ENCODE measurements around the gene SYTL3. TPM values are rescaled to one million over a fixed set of nuclear protein-coding genes. Genes with fewer than 3 reads are reported as not detected.

Gene SYTL3
- total and polyA plus RNA-seq, 2 donors (not counting 1 experiment from before 2014, with no cell fraction given), result 1.1 to 5.4 TPM

GRCh38 chr6:158797331-158798310 lies 147.8 kb downstream of the SYTL3 start:
- intact Hi-C loops (cut with micrococcal nuclease), result loop anchor here (1.0 to 5.0 kb wide), 3 partner anchors 8 to 80 kb away; no protein-coding TSS in a partner anchor

More at GRCh38 chr6:158797331-158798310, 147.8 kb downstream of the SYTL3 start:
- Mint-ChIP-seq H3K27ac (peak overlapping the region; percentile 71), H3K4me3 (peak overlapping the region; percentile 67), H3K27me3 (no peaks in the 10 kb centered on the region), H3K9me3 (ENCODE audit: insufficient read depth) (no peaks in the 10 kb centered on the region), H3K4me1 (peaks cover 93% of the 10 kb centered on the region)
- Histone ChIP-seq H3K4me3 (ENCODE audit: control extremely low read depth in 1 of 5, extremely low read depth in 1 of 5, insufficient read depth in 1 of 5, low read depth in 2 of 5, low read length in 4 of 5) (no peak overlapping the region), H3K4me2 (replicated peaks; ENCODE audit: low read depth, low read length, poor library complexity, severe bottlenecking) (peak overlapping the region; percentile 50), H3K27me3 (replicated peaks in 1 of 4; ENCODE audit: control extremely low read depth in 1 of 4, control insufficient read depth in 3 of 4, insufficient read depth in 4 of 4, low read length in 3 of 4) (no peaks in the 10 kb centered on the region), H3K36me3 (replicated peaks in 1 of 2; ENCODE audit: control extremely low read depth in 1 of 2, control insufficient read depth in 1 of 2, extremely low read depth in 1 of 2, insufficient read depth in 2 of 2, low read length in 1 of 2) (peaks cover 8 to 50% of the 10 kb centered on the region in 2 experiments), H3K9ac (ENCODE audit: low read length) (no peak overlapping the region), H3K4me1 (ENCODE audit: control insufficient read depth in 2 of 2, insufficient read depth in 2 of 2, low read length in 2 of 2) (peaks cover 97% of the 10 kb centered on the region in 2 donors), H2AFZ (ENCODE audit: insufficient read depth, low read depth, low read length, poor library complexity, severe bottlenecking) (no peak overlapping the region), H3K27ac (ENCODE audit: low read length in 2 of 2) (peak overlapping the region; percentile 26 to 56), H3K79me2 (ENCODE audit: control insufficient read depth, insufficient read depth, low read length) (peaks cover 100% of the 10 kb centered on the region), H4K20me1 (ENCODE audit: control insufficient read depth, insufficient read depth, low read length, poor library complexity, severe bottlenecking) (peaks cover 95% of the 10 kb centered on the region), H3K9me3 (ENCODE audit: control extremely low read depth in 1 of 3, control insufficient read depth in 2 of 3, insufficient read depth in 1 of 3, low read length in 2 of 3) (peaks cover 0 to 5% (median 0%) of the 10 kb centered on the region in 3 donors)
- ChIA-PET CTCF (interaction anchor here (0.6 to 8.1 kb wide), 7 partner anchors 10 to 175 kb away, joined by 3 to 79 read pairs (median 5); no protein-coding TSS in a partner anchor), POLR2A (interaction anchor here (0.6 to 0.9 kb wide), 7 partner anchors 8 to 164 kb away, joined by 3 to 14 read pairs (median 5); no protein-coding TSS in a partner anchor)
- WGBS (ENCODE audit: insufficient coverage), result no CpG with 5 or more reads among the region's 3 CpGs
- DNase-seq, result no peak
- TF ChIP-seq EZH2 (IDR thresholded peaks at IDR 0.05; ENCODE audit: borderline replicate concordance, insufficient read depth, low read depth, low read length, poor library complexity, severe bottlenecking), result no peak
- TF ChIP-seq CTCF (IDR thresholded peaks at IDR 0.05), result no peak
- no peak for ATAC-seq (ENCODE audit: low read depth)

All from B cell (primary cell).